HepG2 (cell line): Measurements from ENCODE around the gene TNRC18. TPM values are rescaled to one million over a fixed set of nuclear protein-coding genes. Genes with fewer than 3 reads are reported as not detected.

Experiments used
- AHR ChIP-seq: IDR thresholded peaks from 2 replicates; pipeline ENCODE4 v1.6.1; 2018; ENCODE audit warnings: missing genetic modification reagents, missing compliant biosample characterization
- FOXK1 ChIP-seq: sonication (generic); formaldehyde crosslinking; IDR thresholded peaks from 2 replicates; pipeline ENCODE4 v1.4.0; 2020; ENCODE audit warnings: low read depth, missing genetic modification reagents, borderline replicate concordance
- HMGXB3 ChIP-seq: sonication (generic); formaldehyde crosslinking; IDR thresholded peaks from 2 replicates; pipeline ENCODE4 v1.4.0; 2020; ENCODE audit warnings: missing genetic modification reagents, borderline replicate concordance
- HNRNPL ChIP-seq: fragments of 200-400 bp; formaldehyde crosslinking; IDR thresholded peaks from 2 replicates; pipeline ENCODE4 v1.6.1; 2017; ENCODE audit warnings: mild to moderate bottlenecking, low read depth, low read length
- KLF16 ChIP-seq, 2 experiments: sonication (generic) in 1 of 2; formaldehyde crosslinking in 1 of 2; IDR thresholded peaks; 2 replicates each; pipeline versions ENCODE4 v1.6.1 to v1.8.0; 2016 to 2023; ENCODE audit warnings: missing genetic modification reagents in 2 of 2, missing compliant biosample characterization in 1 of 2
- MLX ChIP-seq: IDR thresholded peaks from 2 replicates; pipeline ENCODE4 v1.6.1; 2016
- NCOA1 ChIP-seq: sonication (generic); formaldehyde crosslinking; IDR thresholded peaks from 2 replicates; pipeline ENCODE4 v1.9.0; 2021; ENCODE audit warnings: missing genetic modification reagents
- NR3C1 ChIP-seq: sonication (generic); formaldehyde crosslinking; IDR thresholded peaks from 2 replicates; pipeline ENCODE4 v1.4.0; 2020; ENCODE audit warnings: missing genetic modification reagents
- PAX8 ChIP-seq: sonication (generic); formaldehyde crosslinking; IDR thresholded peaks from 2 replicates; pipeline ENCODE4 v1.8.0; 2022; ENCODE audit warnings: mild to moderate bottlenecking, missing genetic modification reagents, borderline replicate concordance
- RARG ChIP-seq: sonication (generic); formaldehyde crosslinking; IDR thresholded peaks from 2 replicates; pipeline ENCODE4 v1.4.0; 2020; ENCODE audit warnings: low read depth, mild to moderate bottlenecking, missing genetic modification reagents
- RORA ChIP-seq: sonication (generic); formaldehyde crosslinking; IDR thresholded peaks from 2 replicates; pipeline ENCODE4 v1.5.0; 2020; ENCODE audit warnings: mild to moderate bottlenecking, missing genetic modification reagents, moderate library complexity
- SCMH1 ChIP-seq: sonication (generic); formaldehyde crosslinking; IDR thresholded peaks from 2 replicates; pipeline ENCODE4 v1.9.0; 2021; ENCODE audit warnings: missing genetic modification reagents, mild to moderate bottlenecking, borderline replicate concordance
- SMARCC2 ChIP-seq: fragments of 450-650 bp; IDR thresholded peaks from 2 replicates; pipeline ENCODE4 v1.6.1; 2017; ENCODE audit warnings: antibody characterized with exemption, mild to moderate bottlenecking
- TAF1 ChIP-seq: sonication (generic); formaldehyde crosslinking; IDR thresholded peaks from 2 replicates; pipeline ENCODE4 v1.4.0; 2020; ENCODE audit warnings: missing genetic modification reagents
- ZBTB21 ChIP-seq: sonication (generic); formaldehyde crosslinking; IDR thresholded peaks from 2 replicates; pipeline ENCODE4 v1.4.0; 2020; ENCODE audit warnings: missing genetic modification reagents
- ZMYM4 ChIP-seq: sonication (generic); formaldehyde crosslinking; IDR thresholded peaks from 2 replicates; pipeline ENCODE4 v1.8.1; 2023; ENCODE audit warnings: mild to moderate bottlenecking, missing genetic modification reagents
- ZNF124 ChIP-seq: sonication (generic); formaldehyde crosslinking; IDR thresholded peaks from 2 replicates; pipeline ENCODE4 v1.4.0; 2020; ENCODE audit warnings: missing genetic modification reagents
- ZNF251 ChIP-seq: sonication (generic); formaldehyde crosslinking; IDR thresholded peaks from 2 replicates; pipeline ENCODE4 v1.9.0; 2021; ENCODE audit warnings: mild to moderate bottlenecking, missing genetic modification reagents
- ZNF530 ChIP-seq: sonication (generic); formaldehyde crosslinking; IDR thresholded peaks from 2 replicates; pipeline ENCODE4 v1.5.0; 2020; ENCODE audit warnings: low read depth, mild to moderate bottlenecking, missing genetic modification reagents
- ZNF570 ChIP-seq: sonication (generic); formaldehyde crosslinking; IDR thresholded peaks from 2 replicates; pipeline ENCODE4 v1.4.0; 2020; ENCODE audit warnings: mild to moderate bottlenecking, missing genetic modification reagents, borderline replicate concordance
- ZNF75D ChIP-seq: sonication (generic); formaldehyde crosslinking; IDR thresholded peaks from 2 replicates; pipeline ENCODE4 v1.8.1; 2023; ENCODE audit warnings: missing genetic modification reagents, mild to moderate bottlenecking, borderline replicate concordance
- polyA plus RNA-seq, 8 experiments: library from polyadenylated mRNA; depleted of rRNA in 3 of 8; stranded (reverse) in 7 of 8; unstranded in 1 of 8; fragments of >200 nt; fragmentation: Illumina TruSeq in 4 of 8; extraction: Trizol in 4 of 8; gene quantifications; 2 replicates each; pipeline versions ENCODE4 v1.2.1 to v1.2.3, GENCODE V29; 2011 to 2016; ENCODE audit warnings: low read depth in 4 of 8, missing spikeins in 1 of 8, mixed read lengths in 1 of 8; ENCODE audit not compliant: insufficient read depth in 1 of 8
- total RNA-seq, 5 experiments: library from RNA; depleted of rRNA; stranded (reverse); fragments of >200 nt; fragmentation: Illumina TruSeq; extraction: Trizol; gene quantifications; 2 replicates each; pipeline ENCODE4 v1.2.3, GENCODE V29; 2016; ENCODE audit warnings: low read depth in 1 of 5
- TF ChIP-seq, protein P1 (sequence below): sonication (generic); formaldehyde crosslinking; IDR thresholded peaks from 2 replicates; pipeline ENCODE4 v1.5.1; 2020; ENCODE audit warnings: missing genetic modification reagents, mild to moderate bottlenecking, borderline replicate concordance

TNRC18 gene
- total and polyA plus RNA-seq, 2 of the 13 experiments (the other 11 are each of a cell fraction or from before 2014, with no cell fraction given), result 11.7 to 17.4 TPM

GRCh38 chr7:5429857-5430611, 6.4 kb upstream of the TNRC18 start (continued):
- TF ChIP-seq NR3C1 (CRISPR knock-in tag) (no peak), TAF1 (CRISPR knock-in tag) (0 out of 2 replicates have a peak, but pooled peaks have one; percentile 4), AHR (CRISPR knock-in tag) (peak; percentile 14; the same call in 1 of the 2 replicates), MLX (no peak), PAX8 (CRISPR knock-in tag) (no peak), ZNF530 (no peak), HMGXB3 (0 out of 2 replicates have a peak, but pooled peaks have one; percentile 7), ZNF75D (CRISPR knock-in tag) (no peak), SCMH1 (CRISPR knock-in tag) (no peak), HNRNPL (0 out of 2 replicates have a peak, but pooled peaks have one; percentile 2), RARG (CRISPR knock-in tag) (no peak), ZNF570 (no peak), SMARCC2 (no peak), ZMYM4 (CRISPR knock-in tag) (peak; percentile 6; the same call in 1 of the 2 replicates), ZBTB21 (CRISPR knock-in tag) (no peak), NCOA1 (CRISPR knock-in tag) (peak; percentile 31; the same call in 1 of the 2 replicates), ZNF124 (CRISPR knock-in tag) (no peak), KLF16 (CRISPR knock-in tag; IDR thresholded peaks at IDR 0.05) (no peak; a peak in 1 of 4 replicates), FOXK1 (CRISPR knock-in tag) (peak; percentile 0; the same call in 1 of the 2 replicates), ZNF251 (CRISPR knock-in tag) (no peak), RORA (CRISPR knock-in tag) (no peak)
- TF ChIP-seq, protein P1, sequence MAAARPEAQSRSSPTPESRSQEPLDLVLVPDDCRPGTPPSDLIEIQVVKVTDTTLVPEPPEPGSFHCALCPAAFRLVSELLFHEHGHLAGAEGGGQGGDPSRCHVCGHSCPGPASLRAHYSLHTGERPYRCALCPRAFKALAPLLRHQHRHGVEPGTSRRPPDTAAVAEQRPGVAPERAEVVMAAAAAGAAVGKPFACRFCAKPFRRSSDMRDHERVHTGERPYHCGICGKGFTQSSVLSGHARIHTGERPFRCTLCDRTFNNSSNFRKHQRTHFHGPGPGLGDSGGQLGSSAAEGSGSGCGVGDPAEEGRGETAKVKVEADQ (CRISPR knock-in tag), result 0 out of 2 replicates have a peak, but pooled peaks have one; percentile 7
